Osteoblast (primary cell): ENCODE results near the gene RPS21. TPM values are rescaled to one million over a fixed set of nuclear protein-coding genes. Genes with fewer than 3 reads are reported as not detected.

ENCODE experiments used
- DNase-seq: peaks from one replicate; pipeline ENCODE4 v3.0.0; 2011; ENCODE audit warnings: low spot score, mixed read lengths; ENCODE audit not compliant: insufficient read length; ENCODE audit errors: missing footprints
- H2AFZ ChIP-seq: 2 replicates; pipeline ENCODE4 v1.6.0; 2011; ENCODE audit warnings: mild to moderate bottlenecking, low read length
- H3K27ac ChIP-seq: 2 replicates; pipeline ENCODE4 v1.5.1; 2011; ENCODE audit warnings: mild to moderate bottlenecking, low read depth, low read length, moderate library complexity
- H3K27me3 ChIP-seq: 2 replicates; pipeline ENCODE4 v1.6.0; 2012; ENCODE audit warnings: mild to moderate bottlenecking, control low read depth, inconsistent platforms, low read length, moderate library complexity; ENCODE audit not compliant: insufficient read depth
- H3K36me3 ChIP-seq: 2 replicates; pipeline ENCODE4 v1.5.1; 2011; ENCODE audit warnings: mild to moderate bottlenecking, low read length, control low read depth, moderate library complexity; ENCODE audit not compliant: insufficient read depth
- H3K4me1 ChIP-seq: 2 replicates; pipeline ENCODE4 v1.5.1; 2011; ENCODE audit warnings: mild to moderate bottlenecking, low read length, control low read depth, moderate library complexity; ENCODE audit not compliant: insufficient read depth
- H3K4me2 ChIP-seq: 2 replicates; pipeline ENCODE4 v1.6.0; 2011; ENCODE audit warnings: mild to moderate bottlenecking, low read length; ENCODE audit not compliant: insufficient read depth
- H3K4me3 ChIP-seq: fragments of 200-600 bp; sonication (generic); 3 replicates; pipeline ENCODE4 v1.5.1; 2012; ENCODE audit warnings: mild to moderate bottlenecking, low read length, inconsistent platforms; ENCODE audit not compliant: insufficient read depth
- H3K79me2 ChIP-seq: 2 replicates; pipeline ENCODE4 v1.6.0; 2012; ENCODE audit warnings: mild to moderate bottlenecking, low read length, control low read depth, inconsistent platforms; ENCODE audit not compliant: insufficient read depth
- H3K9me3 ChIP-seq: 2 replicates; pipeline ENCODE4 v1.5.1; 2011; ENCODE audit warnings: low read depth, low read length, control low read depth
- H4K20me1 ChIP-seq: 2 replicates; pipeline ENCODE4 v1.6.0; 2012; ENCODE audit warnings: mild to moderate bottlenecking, low read length, control low read depth; ENCODE audit not compliant: insufficient read depth
- total RNA-seq: library from RNA; depleted of rRNA; stranded (reverse); fragments of >200 nt; gene quantifications from 2 replicates; pipeline ENCODE4 v1.2.3, GENCODE V29; 2012
- TF ChIP-seq, protein P1 (sequence below): IDR thresholded peaks from 2 replicates; pipeline ENCODE4 v1.5.1; 2011; ENCODE audit warnings: mild to moderate bottlenecking, low read depth, low read length, moderate library complexity; ENCODE audit errors: extremely low read depth

Gene RPS21
- total RNA-seq, 1 donor, result 460 TPM

- Histone ChIP-seq H3K9me3 (no peaks in the 10 kb centered on the region), H3K79me2 (no peaks in the 10 kb centered on the region), H3K27ac (no peak overlapping the region), H4K20me1 (peaks cover 2% of the 10 kb centered on the region), H3K27me3 (peaks cover 25% of the 10 kb centered on the region), H3K36me3 (no peaks in the 10 kb centered on the region), H2AFZ (no peak overlapping the region), H3K4me1 (peaks cover 33% of the 10 kb centered on the region), H3K4me2 (peak overlapping the region; percentile 75), H3K4me3 (peak overlapping the region; percentile 51)
- no peak for DNase-seq
- TF ChIP-seq, protein P1, sequence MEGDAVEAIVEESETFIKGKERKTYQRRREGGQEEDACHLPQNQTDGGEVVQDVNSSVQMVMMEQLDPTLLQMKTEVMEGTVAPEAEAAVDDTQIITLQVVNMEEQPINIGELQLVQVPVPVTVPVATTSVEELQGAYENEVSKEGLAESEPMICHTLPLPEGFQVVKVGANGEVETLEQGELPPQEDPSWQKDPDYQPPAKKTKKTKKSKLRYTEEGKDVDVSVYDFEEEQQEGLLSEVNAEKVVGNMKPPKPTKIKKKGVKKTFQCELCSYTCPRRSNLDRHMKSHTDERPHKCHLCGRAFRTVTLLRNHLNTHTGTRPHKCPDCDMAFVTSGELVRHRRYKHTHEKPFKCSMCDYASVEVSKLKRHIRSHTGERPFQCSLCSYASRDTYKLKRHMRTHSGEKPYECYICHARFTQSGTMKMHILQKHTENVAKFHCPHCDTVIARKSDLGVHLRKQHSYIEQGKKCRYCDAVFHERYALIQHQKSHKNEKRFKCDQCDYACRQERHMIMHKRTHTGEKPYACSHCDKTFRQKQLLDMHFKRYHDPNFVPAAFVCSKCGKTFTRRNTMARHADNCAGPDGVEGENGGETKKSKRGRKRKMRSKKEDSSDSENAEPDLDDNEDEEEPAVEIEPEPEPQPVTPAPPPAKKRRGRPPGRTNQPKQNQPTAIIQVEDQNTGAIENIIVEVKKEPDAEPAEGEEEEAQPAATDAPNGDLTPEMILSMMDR, result no peak
These were observed 18.4 kb upstream of the RPS21 start for GRCh38 chr20:62368392-62368975.

GRCh38 chr20:62368976-62369814, 17.7 kb upstream of the RPS21 start:
- TF ChIP-seq, protein P1, result peak; percentile 28
- no peak overlapping the region for H3K27ac ChIP-seq
- no peaks in the 10 kb centered on the region for H3K36me3 ChIP-seq
- H3K4me1 ChIP-seq, result peaks cover 33% of the 10 kb centered on the region
- no peak overlapping the region for H2AFZ ChIP-seq
- peak; percentile 97 for DNase-seq
- H3K27me3 ChIP-seq, result peaks cover 29% of the 10 kb centered on the region
- peak overlapping the region; percentile 51 for H3K4me3 ChIP-seq
- H3K4me2 ChIP-seq, result peak overlapping the region; percentile 75
- H3K79me2 ChIP-seq, result no peaks in the 10 kb centered on the region
- H4K20me1 ChIP-seq, result peaks cover 2% of the 10 kb centered on the region
- no peaks in the 10 kb centered on the region for H3K9me3 ChIP-seq

- peak overlapping the region; percentile 75 for H3K4me2 ChIP-seq
- peaks cover 33% of the 10 kb centered on the region for H3K4me1 ChIP-seq
- H3K27ac ChIP-seq, result no peak overlapping the region
- H3K9me3 ChIP-seq, result no peaks in the 10 kb centered on the region
- H4K20me1 ChIP-seq, result no peaks in the 10 kb centered on the region
- DNase-seq, result no peak
- H3K79me2 ChIP-seq, result no peaks in the 10 kb centered on the region
- H2AFZ ChIP-seq, result no peak overlapping the region
- peak overlapping the region; percentile 19 for H3K4me3 ChIP-seq
- H3K36me3 ChIP-seq, result no peaks in the 10 kb centered on the region
- peaks cover 34% of the 10 kb centered on the region for H3K27me3 ChIP-seq
- TF ChIP-seq, protein P1, result no peak
These were observed 17.1 kb upstream of the RPS21 start for GRCh38 chr20:62369815-62370114.

- Histone ChIP-seq H3K27ac (no peak overlapping the region), H3K79me2 (no peaks in the 10 kb centered on the region), H3K4me3 (peak overlapping the region; percentile 19), H3K4me1 (peaks cover 33% of the 10 kb centered on the region), H3K4me2 (peak overlapping the region; percentile 75), H3K36me3 (no peaks in the 10 kb centered on the region), H2AFZ (no peak overlapping the region), H3K27me3 (peaks cover 34% of the 10 kb centered on the region), H3K9me3 (no peaks in the 10 kb centered on the region), H4K20me1 (no peaks in the 10 kb centered on the region)
- TF ChIP-seq, protein P1, result no peak
- peak; percentile 98 for DNase-seq
These were observed 16.6 kb upstream of the RPS21 start for GRCh38 chr20:62370115-62370806.
